Activated effector memory CD4-positive, alpha-beta T cell treated with anti-CD3 and anti-CD28 coated beads, Interleukin-2, amount 50 U/mL, for 16 hours (primary cell): ENCODE data around the gene KRT39.
"Not testable (repeated sequence)": the region's sequence is repeated elsewhere in the genome, so short reads cannot be mapped to it uniquely, and the experiment has no call there.

Experiments
- DNase-seq: peaks from one replicate; pipeline ENCODE4 v3.0.0-alpha.2; 2020

Gene KRT39

GRCh38 chr17:40966848-40967247 is at the start of gene KRT39:
Gene KRT39, minus strand, starts transcription at chr17:40966948. Its CDS starts 92 bp downstream, at chr17:40966856.
- no peak for DNase-seq

- no peak for DNase-seq
Measured at GRCh38 chr17:41015454-41015853, 48.7 kb upstream of the KRT39 start.

- DNase-seq, result no peak
Measured at GRCh38 chr17:41013606-41014005, 46.9 kb upstream of the KRT39 start.

GRCh38 chr17:41013181-41013580 is 46.4 kb upstream of the KRT39 start:
- DNase-seq, result no peak

- no peak for DNase-seq
Measured at GRCh38 chr17:41012326-41013120, 45.8 kb upstream of the KRT39 start.

- DNase-seq, result no peak
Measured at GRCh38 chr17:41010441-41010840, 43.7 kb upstream of the KRT39 start.

- no peak for DNase-seq
Measured at GRCh38 chr17:41009936-41010335, 43.2 kb upstream of the KRT39 start.

- DNase-seq, result no peak
Measured at GRCh38 chr17:41009301-41009760, 42.6 kb upstream of the KRT39 start.

- DNase-seq, result no peak
Measured at GRCh38 chr17:41008811-41009210, 42.1 kb upstream of the KRT39 start, which contains the start of gene KRTAP3-1. Gene KRTAP3-1, minus strand, starts transcription at chr17:41009128. Its CDS starts 54 bp downstream, at chr17:41009074.

- no peak for DNase-seq
Measured at GRCh38 chr17:41004397-41004796, 37.6 kb upstream of the KRT39 start.

GRCh38 chr17:41003926-41004325 is 37.2 kb upstream of the KRT39 start:
- no peak for DNase-seq

GRCh38 chr17:41002814-41003213 is 36.1 kb upstream of the KRT39 start:
- no peak for DNase-seq

GRCh38 chr17:41001795-41002194 is 35.0 kb upstream of the KRT39 start:
- DNase-seq, result no peak

GRCh38 chr17:40999563-40999962 is 32.8 kb upstream of the KRT39 start, which contains the start of gene KRTAP3-2:
Gene KRTAP3-2, minus strand, starts transcription at chr17:40999906. Its CDS starts 53 bp downstream, at chr17:40999853.
- not testable (repeated sequence) for DNase-seq

- no peak for DNase-seq
Measured at GRCh38 chr17:40997361-40997760, 30.6 kb upstream of the KRT39 start.

- no peak for DNase-seq
Measured at GRCh38 chr17:40996829-40997228, 30.1 kb upstream of the KRT39 start.

GRCh38 chr17:40995116-40995515 is 28.4 kb upstream of the KRT39 start:
- DNase-seq, result no peak

- DNase-seq, result no peak
Measured at GRCh38 chr17:40993839-40994238, 27.1 kb upstream of the KRT39 start, which contains the start of gene KRTAP3-3. Gene KRTAP3-3, minus strand, starts transcription at chr17:40994164. Its CDS starts 67 bp downstream, at chr17:40994097.

GRCh38 chr17:40993084-40993483 is 26.3 kb upstream of the KRT39 start:
- DNase-seq, result no peak

GRCh38 chr17:40992666-40993065 is 25.9 kb upstream of the KRT39 start:
- DNase-seq, result no peak

GRCh38 chr17:40986920-40987319 is 20.2 kb upstream of the KRT39 start:
- DNase-seq, result no peak

GRCh38 chr17:40984226-40984625 is 17.5 kb upstream of the KRT39 start, which contains the start of gene KRT40:
Gene KRT40, minus strand, starts transcription at chr17:40984326. Its CDS starts 53 bp downstream, at chr17:40984273.
- no peak for DNase-seq

- DNase-seq, result no peak
Measured at GRCh38 chr17:40981115-40981514, 14.4 kb upstream of the KRT39 start.

- no peak for DNase-seq
Measured at GRCh38 chr17:40980596-40980995, 13.8 kb upstream of the KRT39 start.
